Subcutaneous adipose tissue (tissue), 4 donors: ENCODE data around the gene SSH2. TPM values are rescaled to one million over a fixed set of nuclear protein-coding genes. Genes with fewer than 3 reads are reported as not detected.

Experiments
- total RNA-seq, 4 donors: library from RNA; depleted of rRNA; stranded (reverse); fragments of >200 nt; gene quantifications; one replicate each; pipeline ENCODE4 v1.1.0, GENCODE V29; 2016
- TF ChIP-seq, protein P1 (sequence below): fragments of 450-650 bp; IDR thresholded peaks from one replicate; pipeline ENCODE4 v1.5.1; 2016; ENCODE audit warnings: low read depth, mild to moderate bottlenecking, control low read depth, antibody characterized with exemption, moderate library complexity

The SSH2 gene
- total RNA-seq, 4 donors from 2014 or later: 51.8 to 70.6 (median 61.4) TPM

DNA sequence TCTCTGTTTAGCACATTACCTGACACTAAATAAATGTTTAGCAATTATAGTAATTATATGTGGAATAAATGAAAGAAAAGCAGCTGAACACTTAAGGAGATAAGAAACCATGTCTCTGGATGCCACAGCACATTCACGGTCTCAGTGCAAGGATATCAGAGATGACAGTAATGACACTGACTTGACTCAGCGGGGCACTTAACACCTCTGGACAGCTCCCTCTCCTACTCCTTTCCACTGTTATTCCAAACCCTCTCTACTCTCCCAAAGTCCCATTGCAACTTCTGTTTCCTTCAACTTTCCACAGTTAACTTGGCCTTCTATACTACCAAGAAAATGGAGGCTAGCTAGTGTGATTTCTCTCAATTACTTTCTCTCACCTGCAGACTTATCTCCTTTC is 214.3 kb downstream of the SSH2 start:
- TF ChIP-seq, protein P1, sequence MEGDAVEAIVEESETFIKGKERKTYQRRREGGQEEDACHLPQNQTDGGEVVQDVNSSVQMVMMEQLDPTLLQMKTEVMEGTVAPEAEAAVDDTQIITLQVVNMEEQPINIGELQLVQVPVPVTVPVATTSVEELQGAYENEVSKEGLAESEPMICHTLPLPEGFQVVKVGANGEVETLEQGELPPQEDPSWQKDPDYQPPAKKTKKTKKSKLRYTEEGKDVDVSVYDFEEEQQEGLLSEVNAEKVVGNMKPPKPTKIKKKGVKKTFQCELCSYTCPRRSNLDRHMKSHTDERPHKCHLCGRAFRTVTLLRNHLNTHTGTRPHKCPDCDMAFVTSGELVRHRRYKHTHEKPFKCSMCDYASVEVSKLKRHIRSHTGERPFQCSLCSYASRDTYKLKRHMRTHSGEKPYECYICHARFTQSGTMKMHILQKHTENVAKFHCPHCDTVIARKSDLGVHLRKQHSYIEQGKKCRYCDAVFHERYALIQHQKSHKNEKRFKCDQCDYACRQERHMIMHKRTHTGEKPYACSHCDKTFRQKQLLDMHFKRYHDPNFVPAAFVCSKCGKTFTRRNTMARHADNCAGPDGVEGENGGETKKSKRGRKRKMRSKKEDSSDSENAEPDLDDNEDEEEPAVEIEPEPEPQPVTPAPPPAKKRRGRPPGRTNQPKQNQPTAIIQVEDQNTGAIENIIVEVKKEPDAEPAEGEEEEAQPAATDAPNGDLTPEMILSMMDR: no peak

DNA sequence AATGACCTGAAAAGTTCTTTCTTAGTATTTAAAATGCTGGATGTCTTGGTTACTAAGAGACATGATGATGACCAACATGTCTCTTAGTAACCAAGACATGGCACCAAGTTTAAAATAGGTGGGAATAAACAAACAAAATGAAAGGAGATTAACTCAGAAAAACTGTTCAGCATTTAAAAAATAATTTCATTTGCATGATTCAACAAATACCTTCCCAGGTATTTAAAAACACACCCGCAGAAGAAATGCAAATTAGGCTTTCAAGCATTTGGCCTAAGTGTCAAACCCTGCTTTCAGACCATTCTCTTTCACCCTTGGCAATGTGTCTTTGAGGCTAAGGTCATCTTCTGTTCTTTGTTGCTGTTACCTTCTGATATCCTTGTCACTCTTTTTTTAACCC is 215.9 kb downstream of the SSH2 start:
- TF ChIP-seq, protein P1: no peak

DNA sequence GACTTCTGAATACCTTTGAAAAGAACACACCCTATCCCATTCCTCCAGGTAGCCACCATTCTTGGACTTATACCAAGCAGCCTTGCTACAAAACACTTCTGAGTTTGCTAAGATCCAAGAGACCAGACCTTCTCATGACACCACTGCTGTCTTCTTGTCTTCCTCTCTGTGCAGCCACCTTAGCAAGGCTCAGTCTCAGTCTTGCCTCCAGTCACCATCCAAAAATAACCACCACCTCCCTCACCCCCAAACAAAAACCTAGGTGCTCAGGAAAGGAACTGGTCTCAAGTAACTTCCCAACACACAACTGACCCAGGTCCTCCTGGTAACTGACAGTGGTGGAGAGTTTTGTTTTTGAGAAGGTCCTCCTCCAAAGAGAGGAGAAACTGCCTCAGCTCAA is 216.4 kb downstream of the SSH2 start:
- TF ChIP-seq, protein P1: no peak

GRCh38 chr17:29711588-29712385 is 218.2 kb downstream of the SSH2 start:
- TF ChIP-seq, protein P1: no peak

DNA sequence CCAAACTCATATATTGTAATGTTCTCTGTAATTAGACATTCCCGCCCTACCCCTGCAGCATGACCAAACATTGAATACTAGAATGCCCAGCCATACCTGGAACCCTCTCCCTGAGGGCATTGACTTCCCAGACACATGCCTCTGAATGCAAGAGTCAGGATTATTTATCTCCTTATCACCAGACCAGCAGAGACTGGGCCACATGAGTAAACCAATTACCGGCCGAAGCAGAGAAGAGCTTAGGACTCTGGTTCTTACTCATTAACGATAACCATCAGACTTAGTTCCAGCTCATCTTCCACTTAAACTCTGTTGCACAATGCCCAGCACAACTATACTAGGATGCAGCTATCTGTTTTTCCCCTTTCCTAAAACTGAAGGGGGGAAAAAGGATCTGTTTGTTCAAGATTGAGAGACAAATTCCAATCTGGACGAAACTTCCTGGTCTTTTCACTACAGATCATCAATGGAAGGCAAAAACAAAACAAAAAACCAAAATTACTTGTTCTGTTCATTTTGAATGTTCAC is 219.1 kb downstream of the SSH2 start:
- TF ChIP-seq, protein P1: no peak

DNA sequence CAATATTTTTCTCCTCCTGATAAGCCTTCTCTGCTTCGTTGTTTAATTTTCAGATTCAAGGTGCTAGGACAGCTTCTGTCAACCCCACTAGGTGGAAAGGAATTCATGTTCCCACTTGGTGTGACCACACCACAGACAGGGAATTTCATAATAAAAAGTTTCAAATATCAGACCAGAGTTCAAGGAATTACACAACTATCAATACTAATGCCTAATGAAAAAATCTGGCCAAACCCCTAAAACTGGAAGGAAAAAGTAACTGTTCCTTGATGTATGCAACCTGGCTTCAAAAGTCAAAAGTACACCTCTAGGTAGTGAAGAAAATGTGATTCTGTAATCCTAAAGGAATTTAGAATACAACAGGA is 219.5 kb downstream of the SSH2 start:
- TF ChIP-seq, protein P1: no peak

DNA sequence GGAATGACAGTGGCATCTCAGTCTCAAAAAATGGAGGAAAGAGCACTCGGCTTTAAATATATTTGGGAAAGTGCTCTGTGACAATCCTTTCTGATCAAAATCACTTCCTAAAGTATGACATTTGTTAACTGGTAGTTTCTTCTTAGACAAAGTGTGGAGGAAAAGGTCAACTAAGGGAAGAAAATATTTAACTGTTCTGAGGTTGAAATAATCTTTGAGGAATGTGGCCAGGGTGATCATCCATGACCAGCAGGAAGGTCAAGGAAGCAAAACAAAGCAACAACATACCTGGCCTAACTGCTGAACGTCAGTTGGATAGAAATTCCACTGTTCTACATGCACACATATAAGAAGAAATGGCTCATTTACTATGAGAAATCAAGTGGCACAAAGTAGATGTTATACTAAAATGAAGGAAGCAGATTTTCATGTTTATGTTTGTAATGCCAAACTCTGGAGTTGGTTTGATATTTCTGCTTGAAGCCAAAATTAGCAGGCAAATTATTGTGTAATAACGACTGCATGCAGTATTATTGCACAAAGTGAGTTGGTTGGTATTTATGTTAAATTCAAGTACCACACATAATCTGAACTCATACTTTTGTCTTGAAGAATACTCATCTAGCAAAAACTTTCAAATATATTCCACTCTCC is 220.0 kb downstream of the SSH2 start:
- TF ChIP-seq, protein P1: no peak
